ENCODE results near the gene NAIF1.
A peak's percentile ranks its signal among the peaks of the same experiment; 100 is the strongest.
"Not testable (repeated sequence)": the region's sequence is repeated elsewhere in the genome, so short reads cannot be mapped to it uniquely, and the experiment has no call there.

Gene NAIF1, protein sequence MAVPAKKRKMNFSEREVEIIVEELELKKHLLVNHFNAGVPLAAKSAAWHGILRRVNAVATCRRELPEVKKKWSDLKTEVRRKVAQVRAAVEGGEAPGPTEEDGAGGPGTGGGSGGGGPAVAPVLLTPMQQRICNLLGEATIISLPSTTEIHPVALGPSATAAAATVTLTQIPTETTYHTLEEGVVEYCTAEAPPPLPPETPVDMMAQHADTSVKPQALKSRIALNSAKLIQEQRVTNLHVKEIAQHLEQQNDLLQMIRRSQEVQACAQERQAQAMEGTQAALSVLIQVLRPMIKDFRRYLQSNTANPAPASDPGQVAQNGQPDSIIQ

DNA sequence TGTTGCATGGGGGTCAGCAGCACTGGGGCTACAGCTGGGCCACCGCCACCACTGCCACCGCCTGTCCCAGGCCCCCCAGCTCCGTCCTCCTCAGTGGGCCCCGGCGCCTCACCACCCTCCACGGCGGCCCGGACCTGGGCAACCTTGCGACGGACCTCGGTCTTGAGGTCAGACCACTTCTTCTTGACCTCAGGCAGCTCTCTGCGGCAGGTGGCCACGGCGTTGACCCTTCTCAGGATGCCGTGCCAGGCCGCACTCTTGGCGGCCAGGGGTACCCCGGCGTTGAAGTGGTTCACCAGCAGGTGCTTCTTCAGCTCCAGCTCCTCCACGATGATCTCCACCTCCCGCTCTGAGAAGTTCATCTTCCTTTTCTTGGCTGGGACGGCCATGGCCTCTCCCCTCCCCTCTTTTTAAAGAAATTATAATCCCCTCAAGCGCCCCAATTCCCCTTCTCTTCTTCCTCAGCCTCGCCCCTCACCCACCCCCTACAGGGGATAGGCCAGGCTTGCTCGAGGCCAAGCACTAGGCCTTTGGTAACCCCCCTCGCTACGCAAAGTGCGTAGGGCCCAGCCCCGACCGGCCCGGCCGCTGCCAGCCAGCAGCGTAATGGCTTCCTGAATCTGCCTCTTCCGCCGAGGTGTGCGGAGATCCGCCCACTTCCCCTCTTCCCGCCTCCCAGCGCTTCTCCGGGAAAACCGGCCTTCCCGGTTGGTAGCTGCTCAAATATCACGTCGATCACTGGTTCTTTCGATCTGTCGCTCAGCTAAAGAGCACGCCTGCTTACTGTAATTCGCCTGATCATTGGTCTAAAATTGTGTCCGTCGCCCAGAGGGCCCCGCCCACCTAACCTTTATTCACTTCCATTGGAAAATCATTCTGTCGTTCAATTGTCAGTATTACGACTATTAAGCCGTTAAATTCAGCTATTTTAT lies at the start of gene NAIF1:
TSS of gene NAIF1 (minus strand) at position 608 of the 932 bp plus-strand sequence. CDS start at position 389, 219 bp downstream.
- peak; percentile 99 to 100 for DNase-seq

DNA sequence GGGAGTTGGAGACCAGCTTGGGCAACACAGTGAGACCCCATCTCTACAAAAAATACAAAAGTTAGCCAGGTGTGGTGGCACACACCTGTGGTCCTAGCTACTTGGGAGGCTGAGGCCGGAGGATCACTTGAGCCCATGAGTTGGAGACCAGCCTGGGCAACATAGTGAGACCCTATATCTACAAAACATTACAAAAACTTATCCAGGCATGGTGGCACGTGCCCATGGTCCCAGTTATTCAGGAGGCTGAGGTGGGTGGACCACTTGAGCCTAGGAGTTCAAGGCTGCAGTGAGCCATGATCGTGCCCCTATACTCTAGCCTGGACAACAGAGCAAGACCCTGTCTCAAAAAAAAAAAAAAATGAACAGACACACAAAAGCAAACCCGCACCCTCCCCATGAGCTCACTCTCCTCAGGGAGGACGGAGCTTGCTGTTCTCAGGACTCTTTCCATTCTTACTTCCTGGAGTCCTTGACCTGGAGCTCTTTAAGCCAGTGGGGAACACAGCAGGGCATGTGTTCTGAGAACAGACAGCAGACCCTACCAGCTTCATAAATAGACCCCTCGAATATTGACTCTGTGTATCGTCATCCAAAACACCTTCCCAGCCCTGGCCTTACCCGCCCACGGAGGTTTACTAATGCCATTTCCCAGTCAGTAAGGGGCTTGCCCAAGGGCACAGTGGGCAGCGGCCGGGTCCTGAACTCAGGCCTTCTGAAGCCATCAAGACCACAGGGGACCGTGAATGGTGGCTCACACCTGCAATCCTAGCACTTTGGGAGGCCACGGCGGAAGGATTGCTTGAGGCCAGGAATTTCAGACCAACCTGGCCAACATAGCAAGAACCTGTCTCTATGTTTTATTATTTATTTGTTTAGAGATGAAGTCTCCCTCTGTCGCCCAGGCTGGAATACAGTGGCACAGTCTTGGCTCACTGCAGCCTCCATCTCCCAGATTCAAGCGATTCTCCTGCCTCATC lies 49.3 kb upstream of the NAIF1 start:
- no peak for DNase-seq

DNA sequence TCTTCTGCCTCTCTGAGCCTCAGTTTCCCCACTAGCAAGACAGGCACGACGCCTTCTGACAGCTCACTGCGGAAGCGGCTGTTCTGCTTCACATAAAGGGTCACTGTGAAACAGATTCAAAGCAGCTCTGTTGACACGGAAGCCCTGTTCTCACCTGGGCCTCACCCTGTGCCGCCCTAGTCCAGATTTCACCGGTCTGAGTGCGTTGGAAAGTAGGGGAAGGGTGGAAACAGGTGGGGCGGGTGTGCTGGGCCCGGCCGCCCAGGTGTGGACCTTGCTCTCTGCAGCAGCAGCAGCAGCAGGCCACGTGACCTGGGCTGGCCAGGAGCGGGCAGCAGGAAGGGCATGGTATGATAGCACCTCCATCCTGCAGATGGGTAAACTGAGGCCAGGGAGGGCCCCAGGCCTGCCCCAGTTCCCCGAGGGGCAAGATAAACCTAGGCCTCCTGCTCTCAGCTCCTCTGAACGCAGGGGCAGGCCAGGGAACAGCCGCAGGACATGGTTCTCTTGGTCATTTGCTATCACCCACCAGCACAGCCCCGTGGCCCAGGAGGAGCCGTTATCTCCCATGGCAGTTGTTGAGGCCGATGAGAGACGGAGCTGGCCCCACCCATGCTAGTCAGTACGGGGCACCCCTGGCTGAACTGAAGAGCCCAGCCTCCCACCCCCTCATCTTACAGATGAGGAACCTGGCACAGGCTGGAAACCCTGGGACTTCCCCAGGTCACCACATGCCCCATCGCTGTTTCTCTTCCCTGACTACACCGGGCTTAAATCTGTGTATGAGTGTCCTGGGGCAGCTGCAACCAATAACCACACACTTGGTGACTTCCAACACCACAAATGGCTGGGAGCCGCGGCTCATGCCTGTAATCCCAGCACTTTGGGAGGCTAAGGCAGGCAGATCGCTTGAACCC lies 48.3 kb upstream of the NAIF1 start:
- peak; percentile 89 to 97 for DNase-seq

DNA sequence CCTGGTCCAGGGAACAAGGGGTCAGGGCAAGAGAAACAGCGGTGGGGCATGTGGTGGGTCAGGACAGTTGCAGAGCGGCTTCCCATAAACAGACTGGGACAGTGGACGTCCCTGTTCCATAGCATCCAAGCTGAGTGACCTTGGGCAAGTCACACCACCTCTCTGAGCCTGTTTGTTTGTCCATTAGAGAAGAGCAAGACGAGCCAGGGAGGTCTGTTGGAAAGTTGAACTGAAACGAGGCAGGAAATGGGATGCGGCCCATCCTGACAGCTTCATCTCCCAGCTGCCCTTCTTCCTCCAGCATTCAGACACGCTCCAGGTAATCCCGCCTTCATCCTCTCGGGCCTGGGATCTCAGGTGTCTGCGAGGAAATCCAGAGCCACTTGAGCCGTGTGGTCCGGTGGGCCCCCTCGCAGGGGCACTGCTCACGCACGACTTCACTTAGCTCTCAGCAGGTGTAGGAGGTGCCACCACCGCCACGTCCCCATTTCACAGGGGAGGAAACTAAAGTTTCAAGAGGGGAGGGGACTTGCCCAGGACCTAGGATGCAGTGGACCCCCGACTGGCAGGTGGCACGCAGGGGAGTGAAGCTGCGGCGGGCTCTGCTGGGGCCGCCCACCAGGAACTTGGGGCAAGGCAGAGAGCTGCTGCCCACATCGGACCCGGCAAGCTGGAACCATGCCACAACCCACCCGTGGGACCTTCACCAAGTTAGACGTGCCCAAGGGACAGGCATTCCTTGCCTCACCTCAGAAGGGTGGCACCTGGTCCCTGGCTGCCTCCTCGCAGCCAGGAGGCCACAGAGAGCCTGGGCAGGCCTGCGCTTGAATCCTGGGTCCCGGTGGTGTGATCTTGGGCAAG lies 47.4 kb upstream of the NAIF1 start:
- DNase-seq, result no peak

DNA sequence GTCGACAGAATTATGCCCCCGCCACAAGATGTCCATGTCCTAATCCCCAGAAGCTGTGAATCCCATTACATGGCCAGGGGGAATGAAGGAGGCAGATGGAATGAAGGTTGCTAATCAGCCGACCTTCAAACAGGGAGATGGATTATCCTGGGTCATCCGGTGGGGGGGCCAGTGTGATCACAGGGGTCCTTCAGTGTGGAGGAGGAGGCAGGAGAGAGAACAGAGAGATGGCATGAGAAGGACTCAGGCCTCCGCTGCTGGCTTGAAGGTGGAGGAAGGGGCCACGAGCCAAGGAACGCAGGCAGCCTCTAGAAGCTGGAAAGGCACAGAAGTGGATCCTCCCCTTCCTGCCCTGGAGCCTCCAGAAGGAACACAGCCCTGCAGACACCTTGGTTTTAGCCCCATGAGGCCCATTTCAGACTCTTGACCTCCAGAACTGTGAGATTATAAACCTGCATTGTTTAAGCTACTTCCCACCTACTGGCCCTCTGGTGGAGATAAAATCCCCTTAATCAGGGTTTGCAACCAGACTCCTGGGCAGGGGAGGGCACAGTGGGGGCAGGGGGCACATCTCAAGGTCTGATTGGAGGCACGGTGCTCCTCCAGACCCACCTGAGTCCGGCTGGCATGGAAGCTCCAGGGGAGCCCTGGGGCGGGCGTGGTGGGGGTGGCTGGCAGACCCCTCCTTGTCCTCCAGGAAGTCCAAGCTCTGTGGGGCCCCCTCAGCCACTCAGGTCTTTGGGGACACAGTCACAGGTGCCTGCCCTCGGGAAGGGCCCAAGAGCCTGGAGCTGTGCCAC lies 46.6 kb upstream of the NAIF1 start:
- DNase-seq, result no peak

DNA sequence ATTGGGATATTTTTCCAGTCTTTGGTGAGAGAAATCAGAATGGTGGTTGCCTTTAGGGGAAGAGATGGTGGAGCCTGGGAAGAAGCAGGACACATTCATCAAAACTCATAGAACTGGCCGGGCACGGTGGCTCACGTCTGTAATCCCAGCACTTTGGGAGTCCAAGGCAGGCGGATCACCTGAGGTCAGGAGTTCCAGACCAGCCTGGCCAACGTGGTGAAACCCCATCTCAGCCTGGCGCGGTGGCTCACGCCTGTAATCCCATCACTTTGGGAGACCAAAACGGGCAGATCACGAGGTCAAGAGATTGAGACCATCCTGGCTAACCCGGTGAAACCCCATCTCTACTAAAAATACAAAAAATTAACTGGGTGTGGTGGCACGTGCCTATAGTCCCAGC lies 44.6 kb upstream of the NAIF1 start:
- not testable (repeated sequence) for DNase-seq

DNA sequence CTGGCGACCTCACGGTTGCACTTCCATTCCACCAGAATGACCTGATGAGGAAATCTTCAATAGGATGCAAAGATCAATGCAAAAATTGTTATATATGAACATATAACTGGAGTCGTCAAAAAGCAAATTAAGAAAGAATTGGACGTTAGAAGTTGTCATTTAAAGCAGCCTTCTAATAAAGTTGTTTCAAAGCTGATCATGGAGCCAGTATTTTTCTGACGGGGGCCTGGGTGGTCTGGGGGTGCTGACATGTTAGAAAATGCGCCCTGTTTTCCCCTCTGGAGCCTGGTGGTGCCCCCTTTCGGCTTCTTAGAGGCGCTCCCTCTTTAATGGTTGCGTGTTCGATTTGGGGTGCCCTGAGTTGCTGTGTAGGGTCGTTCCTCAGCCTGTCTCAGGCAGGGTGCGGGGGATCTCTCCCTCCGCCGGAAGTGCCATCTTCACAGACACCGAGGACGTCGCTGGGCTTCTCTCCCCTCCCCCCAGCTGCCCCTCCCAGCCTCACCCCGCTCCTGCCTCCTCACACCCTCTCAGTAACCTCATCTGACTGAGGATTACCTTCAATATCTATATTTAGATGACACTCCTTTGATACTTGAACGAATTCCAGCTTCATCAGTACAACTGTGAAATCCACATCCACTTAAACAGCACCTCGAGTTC lies 42.1 kb upstream of the NAIF1 start:
- DNase-seq, result no peak

DNA sequence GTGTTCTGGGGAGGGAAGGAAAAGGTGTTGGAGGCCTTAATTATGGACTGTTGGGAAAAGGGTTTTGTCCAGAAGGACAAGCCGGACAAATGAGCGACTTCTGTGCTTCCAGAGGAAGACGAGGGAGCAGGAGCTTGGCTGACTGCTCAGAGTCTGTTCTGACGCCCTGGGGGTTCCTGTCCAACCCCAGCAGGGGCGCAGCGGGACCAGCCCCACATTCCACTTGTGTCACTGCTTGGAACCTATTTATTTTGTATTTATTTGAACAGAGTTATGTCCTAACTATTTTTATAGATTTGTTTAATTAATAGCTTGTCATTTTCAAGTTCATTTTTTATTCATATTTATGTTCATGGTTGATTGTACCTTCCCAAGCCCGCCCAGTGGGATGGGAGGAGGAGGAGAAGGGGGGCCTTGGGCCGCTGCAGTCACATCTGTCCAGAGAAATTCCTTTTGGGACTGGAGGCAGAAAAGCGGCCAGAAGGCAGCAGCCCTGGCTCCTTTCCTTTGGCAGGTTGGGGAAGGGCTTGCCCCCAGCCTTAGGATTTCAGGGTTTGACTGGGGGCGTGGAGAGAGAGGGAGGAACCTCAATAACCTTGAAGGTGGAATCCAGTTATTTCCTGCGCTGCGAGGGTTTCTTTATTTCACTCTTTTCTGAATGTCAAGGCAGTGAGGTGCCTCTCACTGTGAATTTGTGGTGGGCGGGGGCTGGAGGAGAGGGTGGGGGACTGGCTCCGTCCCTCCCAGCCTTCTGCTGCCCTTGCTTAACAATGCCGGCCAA lies 41.3 kb upstream of the NAIF1 start:
- DNase-seq, result no peak

DNA sequence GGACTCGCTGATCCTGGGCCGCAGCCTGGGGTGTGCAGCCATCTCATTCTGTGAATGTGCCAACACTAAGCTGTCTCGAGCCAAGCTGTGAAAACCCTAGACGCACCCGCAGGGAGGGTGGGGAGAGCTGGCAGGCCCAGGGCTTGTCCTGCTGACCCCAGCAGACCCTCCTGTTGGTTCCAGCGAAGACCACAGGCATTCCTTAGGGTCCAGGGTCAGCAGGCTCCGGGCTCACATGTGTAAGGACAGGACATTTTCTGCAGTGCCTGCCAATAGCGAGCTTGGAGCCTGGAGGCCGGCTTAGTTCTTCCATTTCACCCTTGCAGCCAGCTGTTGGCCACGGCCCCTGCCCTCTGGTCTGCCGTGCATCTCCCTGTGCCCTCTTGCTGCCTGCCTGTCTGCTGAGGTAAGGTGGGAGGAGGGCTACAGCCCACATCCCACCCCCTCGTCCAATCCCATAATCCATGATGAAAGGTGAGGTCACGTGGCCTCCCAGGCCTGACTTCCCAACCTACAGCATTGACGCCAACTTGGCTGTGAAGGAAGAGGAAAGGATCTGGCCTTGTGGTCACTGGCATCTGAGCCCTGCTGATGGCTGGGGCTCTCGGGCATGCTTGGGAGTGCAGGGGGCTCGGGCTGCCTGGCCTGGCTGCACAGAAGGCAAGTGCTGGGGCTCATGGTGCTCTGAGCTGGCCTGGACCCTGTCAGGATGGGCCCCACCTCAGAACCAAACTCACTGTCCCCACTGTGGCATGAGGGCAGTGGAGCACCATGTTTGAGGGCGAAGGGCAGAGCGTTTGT lies 40.5 kb upstream of the NAIF1 start:
- DNase-seq, result no peak

DNA sequence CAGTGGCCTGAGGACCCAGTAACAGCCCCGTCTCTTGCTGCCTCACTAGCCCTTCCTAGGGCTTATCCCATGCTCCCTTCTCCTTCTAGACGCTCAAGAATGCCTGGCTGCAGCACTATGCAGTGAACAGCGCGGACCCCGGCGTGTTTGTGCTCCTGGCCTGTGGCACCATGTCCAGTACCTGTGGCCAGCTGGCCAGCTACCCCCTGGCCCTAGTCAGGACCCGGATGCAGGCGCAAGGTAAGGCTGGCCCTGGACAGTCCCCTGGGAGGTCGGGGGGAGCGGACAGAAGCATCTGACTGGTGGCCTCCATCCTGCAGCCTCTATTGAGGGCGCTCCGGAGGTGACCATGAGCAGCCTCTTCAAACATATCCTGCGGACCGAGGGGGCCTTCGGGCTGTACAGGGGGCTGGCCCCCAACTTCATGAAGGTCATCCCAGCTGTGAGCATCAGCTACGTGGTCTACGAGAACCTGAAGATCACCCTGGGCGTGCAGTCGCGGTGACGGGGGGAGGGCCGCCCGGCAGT lies 39.9 kb upstream of the NAIF1 start:
- DNase-seq, result no peak

DNA sequence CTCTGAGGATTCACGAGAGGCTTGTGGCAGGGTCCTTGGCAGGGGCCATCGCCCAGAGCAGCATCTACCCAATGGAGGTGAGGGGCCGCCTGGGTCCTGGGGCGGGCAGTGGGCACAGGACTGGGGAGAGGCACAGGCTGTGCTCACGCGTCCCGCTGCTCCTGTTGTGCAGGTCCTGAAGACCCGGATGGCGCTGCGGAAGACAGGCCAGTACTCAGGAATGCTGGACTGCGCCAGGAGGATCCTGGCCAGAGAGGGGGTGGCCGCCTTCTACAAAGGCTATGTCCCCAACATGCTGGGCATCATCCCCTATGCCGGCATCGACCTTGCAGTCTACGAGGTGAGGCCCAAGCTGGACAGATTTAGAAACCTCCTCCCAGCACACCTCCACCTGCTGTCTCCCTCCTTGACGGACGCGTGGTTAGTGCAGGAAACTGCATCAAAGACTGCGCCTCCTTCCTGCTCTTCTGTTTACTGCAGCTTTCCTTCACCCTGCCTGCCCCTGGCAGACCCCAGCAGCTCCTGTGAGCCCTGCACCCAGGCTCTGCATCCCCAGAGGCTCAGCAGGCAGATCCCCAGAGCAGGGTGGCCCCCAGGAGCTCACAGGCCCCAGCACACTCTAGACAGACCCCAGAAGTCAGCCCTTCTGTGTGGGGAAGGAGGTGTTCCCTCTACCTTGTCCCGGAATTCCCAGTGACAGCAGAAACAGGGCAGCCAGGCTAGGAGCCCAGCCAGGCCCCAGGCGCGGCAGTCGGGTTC lies 39.2 kb upstream of the NAIF1 start:
- no peak for DNase-seq

DNA sequence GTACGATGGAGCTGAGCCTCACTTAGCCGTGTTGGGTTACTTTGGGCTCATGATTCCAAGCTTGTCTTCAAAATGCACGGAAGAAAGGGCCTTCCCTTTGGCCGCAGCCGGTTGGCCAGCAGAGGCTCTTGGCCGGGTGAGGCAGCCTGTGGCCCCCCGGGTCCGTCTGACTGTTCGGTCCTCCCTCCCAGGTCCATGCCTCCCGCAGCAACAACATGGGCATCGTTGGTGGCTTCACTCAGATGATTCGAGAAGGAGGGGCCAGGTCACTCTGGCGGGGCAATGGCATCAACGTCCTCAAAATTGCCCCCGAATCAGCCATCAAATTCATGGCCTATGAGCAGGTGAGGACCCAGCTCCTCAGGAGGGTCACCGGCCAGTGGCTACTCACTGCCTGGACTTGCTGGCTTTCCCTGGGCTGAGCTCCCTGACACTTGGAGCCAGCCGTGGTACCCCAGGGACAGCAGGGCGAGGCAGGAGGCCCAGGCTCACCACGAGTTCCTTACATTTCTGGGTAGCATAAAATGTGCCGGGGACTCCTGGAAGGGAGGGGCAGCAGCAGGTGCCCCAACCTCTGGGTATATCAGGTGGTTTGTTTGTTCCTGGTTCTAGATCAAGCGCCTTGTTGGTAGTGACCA lies 38.5 kb upstream of the NAIF1 start:
- DNase-seq, result no peak

DNA sequence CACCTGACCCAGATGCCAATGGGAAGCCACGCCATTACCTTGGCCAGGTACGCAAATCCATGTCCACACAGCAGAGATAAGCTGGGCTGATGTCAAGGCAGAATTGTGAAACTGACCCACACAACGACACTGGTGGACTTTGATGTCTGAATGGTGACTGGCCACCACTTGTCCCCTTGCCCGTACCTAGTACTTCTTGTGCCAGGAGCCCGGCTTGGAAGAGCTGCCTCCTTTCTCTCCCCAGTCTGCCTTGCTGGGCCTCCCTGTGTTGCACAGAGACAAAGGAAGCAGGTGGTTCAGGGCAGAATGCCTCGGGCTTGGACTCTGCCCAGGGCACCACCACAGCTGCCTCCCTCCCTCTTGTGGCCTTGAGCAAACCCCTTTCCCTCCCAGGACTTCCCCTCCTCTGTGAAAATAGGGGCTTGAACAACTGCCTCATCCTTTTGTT lies 37.1 kb upstream of the NAIF1 start:
- no peak for DNase-seq

DNA sequence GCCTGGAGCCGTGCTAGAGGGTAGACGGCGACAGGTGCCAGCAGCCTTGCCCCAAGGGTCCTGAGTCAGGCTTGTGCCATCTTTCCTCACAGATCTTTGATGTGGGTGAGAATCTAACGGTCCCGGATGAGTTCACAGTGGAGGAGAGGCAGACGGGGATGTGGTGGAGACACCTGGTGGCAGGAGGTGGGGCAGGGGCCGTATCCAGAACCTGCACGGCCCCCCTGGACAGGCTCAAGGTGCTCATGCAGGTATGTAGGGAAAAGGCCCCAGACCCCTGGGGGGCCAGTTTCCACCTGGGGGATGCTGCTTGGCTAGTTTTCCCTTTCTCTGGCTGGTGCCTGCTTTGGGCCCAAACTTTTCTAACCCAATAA lies 36.5 kb upstream of the NAIF1 start:
- DNase-seq, result no peak

DNA sequence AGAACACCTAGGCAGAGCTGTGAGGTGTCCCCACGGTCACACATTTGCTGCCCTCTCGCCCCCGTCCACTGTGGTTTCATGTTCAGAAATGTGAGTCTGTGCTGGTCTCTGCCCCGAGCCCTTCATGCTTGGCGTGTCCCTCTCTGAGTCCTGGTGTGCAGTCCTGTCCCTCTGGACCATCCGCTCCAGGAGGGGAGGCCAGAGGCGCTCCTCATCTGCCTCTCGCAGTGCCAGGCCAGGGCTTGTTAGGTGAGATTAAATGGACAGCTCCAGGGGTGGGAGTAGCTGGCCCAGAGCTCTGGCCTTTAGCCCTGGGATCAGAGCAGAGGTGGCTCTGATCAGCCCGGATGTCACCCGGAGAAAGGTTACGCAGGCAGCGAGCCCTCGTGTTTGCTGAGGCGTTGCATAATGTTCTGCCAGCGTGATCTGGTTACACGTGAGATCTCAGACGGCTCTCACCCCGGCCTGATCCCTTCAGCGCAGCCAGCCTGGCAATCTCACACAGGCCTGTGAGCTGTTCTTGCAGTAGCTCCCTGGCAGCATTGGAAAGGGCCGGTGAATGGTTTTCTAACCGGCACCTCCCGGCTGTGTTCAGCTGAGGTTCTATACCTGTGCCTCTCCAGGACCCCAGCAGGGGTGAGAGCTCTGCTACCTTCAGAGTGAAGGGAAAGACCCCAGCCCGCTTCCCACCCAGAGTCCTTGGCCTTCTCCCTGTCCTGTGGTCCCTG lies 35.9 kb upstream of the NAIF1 start:
- peak in 1 of 2 donors; percentile 28 for DNase-seq
